Measurements from ENCODE around the gene CCDC14.
A peak's percentile ranks its signal among the peaks of the same experiment; 100 is the strongest.
"Not testable (repeated sequence)": the region's sequence is repeated elsewhere in the genome, so short reads cannot be mapped to it uniquely, and the experiment has no call there.

CCDC14 gene

GRCh38 chr3:123909785-123910184 is 51.2 kb downstream of the CCDC14 start:
- DNase-seq (ENCODE audit: low read depth, low spot score) = no peak

GRCh38 chr3:123907720-123908119 is 53.3 kb downstream of the CCDC14 start:
- no peak for DNase-seq (ENCODE audit: low read depth, low spot score)

GRCh38 chr3:123899300-123899865 is 61.6 kb downstream of the CCDC14 start:
- no peak for DNase-seq (ENCODE audit: low read depth, low spot score)

- DNase-seq (ENCODE audit: low read depth, low spot score) = no peak
These were observed 68.0 kb downstream of the CCDC14 start for GRCh38 chr3:123893012-123893411.

- no peak for DNase-seq (ENCODE audit: low read depth, low spot score)
These were observed 68.8 kb downstream of the CCDC14 start for GRCh38 chr3:123892195-123892594.

GRCh38 chr3:123890991-123891390 is 70.0 kb downstream of the CCDC14 start:
- not testable (repeated sequence) for DNase-seq (ENCODE audit: low read depth, low spot score)

GRCh38 chr3:123890162-123890561 is 70.9 kb downstream of the CCDC14 start:
- not testable (repeated sequence) for DNase-seq (ENCODE audit: low read depth, low spot score)

GRCh38 chr3:123884993-123885392 is 76.0 kb downstream of the CCDC14 start:
- no peak for DNase-seq (ENCODE audit: low read depth, low spot score)

- DNase-seq (ENCODE audit: low read depth, low spot score) = peak; percentile 91
These were observed 76.7 kb downstream of the CCDC14 start, which contains the start of gene MYLK for GRCh38 chr3:123884203-123884831. Gene MYLK, minus strand, starts transcription at chr3:123884332. Its CDS starts 90,491 bp downstream, at chr3:123793841.

- peak; percentile 3 for DNase-seq (ENCODE audit: low read depth, low spot score)
These were observed 77.3 kb downstream of the CCDC14 start for GRCh38 chr3:123883701-123884202.

- no peak for DNase-seq (ENCODE audit: low read depth, low spot score)
These were observed 77.9 kb downstream of the CCDC14 start for GRCh38 chr3:123883111-123883510.

- DNase-seq (ENCODE audit: low read depth, low spot score) = peak; percentile 15
These were observed 79.3 kb downstream of the CCDC14 start for GRCh38 chr3:123881771-123882170.

GRCh38 chr3:123880998-123881561 is 79.9 kb downstream of the CCDC14 start:
- DNase-seq (ENCODE audit: low read depth, low spot score) = peak; percentile 28

GRCh38 chr3:123878807-123879206 is 82.2 kb downstream of the CCDC14 start:
- DNase-seq (ENCODE audit: low read depth, low spot score) = no peak

GRCh38 chr3:123877965-123878364 is 83.1 kb downstream of the CCDC14 start:
- no peak for DNase-seq (ENCODE audit: low read depth, low spot score)

GRCh38 chr3:123877466-123877865 is 83.6 kb downstream of the CCDC14 start:
- no peak for DNase-seq (ENCODE audit: low read depth, low spot score)

GRCh38 chr3:123876858-123877257 is 84.2 kb downstream of the CCDC14 start:
- DNase-seq (ENCODE audit: low read depth, low spot score) = no peak

- DNase-seq (ENCODE audit: low read depth, low spot score) = no peak
These were observed 88.4 kb downstream of the CCDC14 start for GRCh38 chr3:123872621-123873020.

GRCh38 chr3:123871946-123872345 is 89.1 kb downstream of the CCDC14 start:
- no peak for DNase-seq (ENCODE audit: low read depth, low spot score)

- DNase-seq (ENCODE audit: low read depth, low spot score) = no peak
These were observed 91.0 kb downstream of the CCDC14 start for GRCh38 chr3:123870033-123870432.

GRCh38 chr3:123869165-123869564 is 91.9 kb downstream of the CCDC14 start:
- no peak for DNase-seq (ENCODE audit: low read depth, low spot score)

GRCh38 chr3:123864706-123865105 is 96.3 kb downstream of the CCDC14 start:
- DNase-seq (ENCODE audit: low read depth, low spot score) = no peak
